OCI-LY7 (cell line): ENCODE measurements around the gene INSR. TPM values are rescaled to one million over a fixed set of nuclear protein-coding genes. Genes with fewer than 3 reads are reported as not detected.

Source experiments
- BruUV-seq: library from RNA; stranded (reverse); fragments of 400-500 nt; replicated peaks from 2 replicates; lab custom pipeline; 2021; lab: Mats Ljungman, UMichigan
- CTCF ChIA-PET: fragments of 300-600 bp; sonication (Branson Sonifier 250); formaldehyde crosslinking; loops from one replicate; lab custom pipeline; 2022; ENCODE audit warnings: antibody characterized with exemption; ENCODE audit not compliant: unreplicated experiment; lab: Charles Lee
- POLR2A ChIA-PET: fragments of 300-600 bp; sonication (Branson Sonifier 250); formaldehyde crosslinking; loops from one replicate; lab custom pipeline; 2022; ENCODE audit warnings: antibody characterized with exemption; lab: Charles Lee
- DNase-seq: peaks from one replicate; pipeline ENCODE4 v3.0.0-alpha.2; 2015; ENCODE audit warnings: low spot score
- H2AFZ ChIP-seq: fragments of 200-600 bp; sonication (generic), shearing (Covaris generic); 2 replicates; pipeline ENCODE4 v1.6.1; 2014; ENCODE audit warnings: mild to moderate bottlenecking, antibody characterized with exemption, low read length, moderate library complexity
- H3K27ac ChIP-seq: fragments of 200-600 bp; sonication (generic); 2 replicates; pipeline ENCODE4 v1.5.1; 2014; ENCODE audit warnings: mixed run types, low read depth, mild to moderate bottlenecking, moderate library complexity, low read length, inconsistent platforms; ENCODE audit not compliant: poor library complexity, severe bottlenecking
- H3K36me3 ChIP-seq: fragments of 200-600 bp; sonication (generic); 2 replicates; pipeline ENCODE4 v1.6.1; 2014; ENCODE audit warnings: mild to moderate bottlenecking, antibody characterized with exemption, low read length, moderate library complexity, mixed read lengths; ENCODE audit not compliant: insufficient read depth
- H3K4me1 ChIP-seq: fragments of 200-600 bp; sonication (generic); 2 replicates; pipeline ENCODE4 v1.5.1; 2014; ENCODE audit warnings: mild to moderate bottlenecking, low read length; ENCODE audit not compliant: insufficient read depth, poor library complexity, severe bottlenecking
- H3K4me2 ChIP-seq: fragments of 200-600 bp; sonication (generic); 2 replicates; pipeline ENCODE4 v1.6.1; 2014; ENCODE audit warnings: mild to moderate bottlenecking, low read length
- H3K4me3 ChIP-seq: fragments of 200-600 bp; sonication (generic); 2 replicates; pipeline ENCODE4 v1.5.1; 2014; ENCODE audit warnings: mild to moderate bottlenecking, low read depth, low read length; ENCODE audit not compliant: poor library complexity, severe bottlenecking
- H3K79me2 ChIP-seq: fragments of 200-600 bp; sonication (generic); 2 replicates; pipeline ENCODE4 v1.6.1; 2016; ENCODE audit warnings: low read depth, mild to moderate bottlenecking, low read length, moderate library complexity, mixed read lengths; ENCODE audit not compliant: insufficient read depth
- H3K9me2 ChIP-seq: fragments of 200-600 bp; sonication (generic); 2 replicates; pipeline ENCODE4 v1.6.1; 2016; ENCODE audit warnings: mild to moderate bottlenecking, low read length, mixed read lengths; ENCODE audit not compliant: insufficient read depth
- H3K9me3 ChIP-seq: fragments of 200-600 bp; sonication (generic); 2 replicates; pipeline ENCODE4 v1.6.1; 2014; ENCODE audit warnings: mild to moderate bottlenecking, mixed run types, low read length, mixed read lengths
- H4K20me1 ChIP-seq: fragments of 200-600 bp; sonication (generic); 2 replicates; pipeline ENCODE4 v1.6.1; 2014; ENCODE audit warnings: mild to moderate bottlenecking, antibody characterized with exemption, low read length, moderate library complexity, mixed read lengths; ENCODE audit not compliant: insufficient read depth
- EZH2phosphoT487 ChIP-seq: fragments of 200-600 bp; sonication (generic); IDR thresholded peaks from 2 replicates; pipeline ENCODE4 v1.6.1; 2018; ENCODE audit warnings: low read depth, borderline replicate concordance, mild to moderate bottlenecking, mixed run types, antibody characterized with exemption, low read length, moderate library complexity, mixed read lengths
- intact Hi-C: fragments of 100-400 bp; cut with micrococcal nuclease; formaldehyde crosslinking; loops from one replicate; pipeline ENCODE4 v1.10.0; 2022; ENCODE audit not compliant: unreplicated experiment
- total RNA-seq, 2 experiments: library from RNA; depleted of rRNA in 1 of 2; stranded (reverse); fragments of >200 nt in 1 of 2; shearing (Covaris generic) in 1 of 2; gene quantifications; 2 replicates each; pipeline ENCODE4 v1.2.3, GENCODE V29; 2014 to 2022
- TF ChIP-seq, protein P1 (sequence below): fragments of 200-600 bp; sonication (generic); conservative IDR thresholded peaks from 2 replicates; pipeline ENCODE4 v1.5.1; 2014; ENCODE audit warnings: mild to moderate bottlenecking, antibody characterized with exemption, low read length, moderate library complexity, mixed read lengths

Gene INSR
- total RNA-seq, 2 experiments from 2014 or later, result 57.7 to 74.0 TPM

DNA sequence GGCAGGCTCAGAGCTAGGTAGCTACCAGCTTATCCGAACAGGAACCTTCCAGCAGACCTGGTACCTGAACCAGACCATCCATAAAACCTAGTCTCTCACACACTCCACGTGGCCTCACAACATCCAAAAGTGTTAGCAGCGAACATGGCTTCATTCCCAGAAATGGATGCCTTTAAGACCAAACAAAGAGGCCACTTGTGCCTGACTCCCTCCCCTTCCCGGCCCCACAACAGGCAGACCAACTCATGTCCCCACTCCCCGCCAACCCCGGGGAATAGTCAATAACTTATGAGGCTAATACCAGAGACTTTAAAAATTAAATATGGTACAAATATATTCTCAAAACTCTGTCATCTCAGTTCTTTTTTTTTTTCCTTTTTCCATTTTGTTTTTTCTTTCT, 178.5 kb downstream of the INSR start:
- CTCF ChIA-PET, result no interaction called here
- no peak overlapping the region for H3K4me2 ChIP-seq

DNA sequence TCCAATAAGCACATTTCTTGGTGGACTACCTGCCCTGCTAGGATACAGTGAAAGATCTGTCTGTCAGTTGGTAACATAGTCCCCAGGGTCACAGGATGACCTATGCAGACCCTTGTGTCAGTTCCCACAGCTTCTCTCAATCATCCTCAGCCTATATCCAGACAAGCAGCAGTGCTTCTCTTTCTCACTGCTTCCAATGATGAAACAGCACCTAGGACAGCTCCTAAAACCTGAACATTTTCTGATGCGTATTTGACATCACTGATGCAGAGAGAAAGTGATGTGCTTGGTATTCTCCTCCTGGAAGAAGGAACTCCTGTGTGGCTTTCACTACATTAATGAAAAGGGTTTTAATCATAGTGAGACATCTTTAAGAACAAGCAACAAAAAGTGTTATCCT, 181.0 kb downstream of the INSR start:
- CTCF ChIA-PET, result no interaction called here
- Histone ChIP-seq H3K9me3 (no peaks in the 10 kb centered on the region), H3K27ac (no peak overlapping the region), H3K4me3 (no peak overlapping the region), H2AFZ (no peak overlapping the region), H3K9me2 (no peaks in the 10 kb centered on the region), H3K36me3 (peaks cover 28% of the 10 kb centered on the region), H3K79me2 (no peaks in the 10 kb centered on the region), H3K4me1 (no peaks in the 10 kb centered on the region), H3K4me2 (no peak overlapping the region), H4K20me1 (no peaks in the 10 kb centered on the region)
- no TSS peak for BruUV-seq
- DNase-seq, result no peak
- intact Hi-C loops, result no loop called here
- TF ChIP-seq, protein P1, sequence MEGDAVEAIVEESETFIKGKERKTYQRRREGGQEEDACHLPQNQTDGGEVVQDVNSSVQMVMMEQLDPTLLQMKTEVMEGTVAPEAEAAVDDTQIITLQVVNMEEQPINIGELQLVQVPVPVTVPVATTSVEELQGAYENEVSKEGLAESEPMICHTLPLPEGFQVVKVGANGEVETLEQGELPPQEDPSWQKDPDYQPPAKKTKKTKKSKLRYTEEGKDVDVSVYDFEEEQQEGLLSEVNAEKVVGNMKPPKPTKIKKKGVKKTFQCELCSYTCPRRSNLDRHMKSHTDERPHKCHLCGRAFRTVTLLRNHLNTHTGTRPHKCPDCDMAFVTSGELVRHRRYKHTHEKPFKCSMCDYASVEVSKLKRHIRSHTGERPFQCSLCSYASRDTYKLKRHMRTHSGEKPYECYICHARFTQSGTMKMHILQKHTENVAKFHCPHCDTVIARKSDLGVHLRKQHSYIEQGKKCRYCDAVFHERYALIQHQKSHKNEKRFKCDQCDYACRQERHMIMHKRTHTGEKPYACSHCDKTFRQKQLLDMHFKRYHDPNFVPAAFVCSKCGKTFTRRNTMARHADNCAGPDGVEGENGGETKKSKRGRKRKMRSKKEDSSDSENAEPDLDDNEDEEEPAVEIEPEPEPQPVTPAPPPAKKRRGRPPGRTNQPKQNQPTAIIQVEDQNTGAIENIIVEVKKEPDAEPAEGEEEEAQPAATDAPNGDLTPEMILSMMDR, result no peak
- no peak for TF ChIP-seq EZH2phosphoT487
- POLR2A ChIA-PET, result no interaction called here

More for the DNA sequence above, 178.5 kb downstream of the INSR start:
- intact Hi-C loops, result no loop called here
- Histone ChIP-seq H3K27ac (no peak overlapping the region), H3K4me3 (no peak overlapping the region), H3K36me3 (peaks cover 49% of the 10 kb centered on the region), H3K4me1 (no peaks in the 10 kb centered on the region), H3K9me2 (no peaks in the 10 kb centered on the region), H3K79me2 (no peaks in the 10 kb centered on the region), H3K9me3 (no peaks in the 10 kb centered on the region), H4K20me1 (no peaks in the 10 kb centered on the region), H2AFZ (no peak overlapping the region)
- no TSS peak for BruUV-seq
- POLR2A ChIA-PET, result no interaction called here
- no peak for DNase-seq
- TF ChIP-seq, protein P1, result no peak
- TF ChIP-seq EZH2phosphoT487, result no peak

- Histone ChIP-seq H3K9me3 (no peaks in the 10 kb centered on the region), H3K4me2 (no peak overlapping the region), H3K27ac (no peak overlapping the region), H4K20me1 (no peaks in the 10 kb centered on the region), H3K9me2 (no peaks in the 10 kb centered on the region), H2AFZ (no peak overlapping the region), H3K4me1 (no peaks in the 10 kb centered on the region), H3K79me2 (no peaks in the 10 kb centered on the region), H3K36me3 (peaks cover 22% of the 10 kb centered on the region), H3K4me3 (no peak overlapping the region)
- ChIA-PET POLR2A (no interaction called here), CTCF (no interaction called here)
- TF ChIP-seq, protein P1, result no peak
- no peak for TF ChIP-seq EZH2phosphoT487
- BruUV-seq, result no TSS peak
- intact Hi-C loops, result no loop called here
- no peak for DNase-seq
These were observed 181.5 kb downstream of the INSR start for GRCh38 chr19:7112675-7113074.
